ENCODE results near the gene ADCY2.
A peak's percentile ranks its signal among the peaks of the same experiment; 100 is the strongest.

ADCY2 gene

GRCh38 chr5:7578071-7578470, 182.1 kb downstream of the ADCY2 start:
- TF ChIP-seq CTCF (IDR thresholded peaks at IDR 0.05; ENCODE audit: low read depth, low read length, missing control alignments) = no peak
- H3K4me3 ChIP-seq (ENCODE audit: low read depth, low read length) = no peak overlapping the region
- in situ Hi-C loops (cut with HindIII; ENCODE audit: low sequenced_read_pairs) = no loop called here
- no peak for DNase-seq (ENCODE audit: low read depth)

GRCh38 chr5:7584749-7585148, 188.8 kb downstream of the ADCY2 start:
- in situ Hi-C loops (cut with HindIII; ENCODE audit: low sequenced_read_pairs) = no loop called here
- H3K4me3 ChIP-seq (ENCODE audit: low read depth, low read length) = no peak overlapping the region
- TF ChIP-seq CTCF (IDR thresholded peaks at IDR 0.05; ENCODE audit: low read depth, low read length, missing control alignments) = no peak
- DNase-seq (ENCODE audit: low read depth) = no peak

GRCh38 chr5:7585807-7586206, 189.9 kb downstream of the ADCY2 start:
- in situ Hi-C loops (cut with HindIII; ENCODE audit: low sequenced_read_pairs) = no loop called here
- TF ChIP-seq CTCF (IDR thresholded peaks at IDR 0.05; ENCODE audit: low read depth, low read length, missing control alignments) = no peak
- no peak for DNase-seq (ENCODE audit: low read depth)
- H3K4me3 ChIP-seq (ENCODE audit: low read depth, low read length) = no peak overlapping the region

GRCh38 chr5:7586480-7586879, 190.5 kb downstream of the ADCY2 start:
- no peak for TF ChIP-seq CTCF (IDR thresholded peaks at IDR 0.05; ENCODE audit: low read depth, low read length, missing control alignments)
- DNase-seq (ENCODE audit: low read depth) = no peak
- in situ Hi-C loops (cut with HindIII; ENCODE audit: low sequenced_read_pairs) = no loop called here

GRCh38 chr5:7589800-7590199, 193.9 kb downstream of the ADCY2 start:
- no peak for TF ChIP-seq CTCF (IDR thresholded peaks at IDR 0.05; ENCODE audit: low read depth, low read length, missing control alignments)
- no peak for DNase-seq (ENCODE audit: low read depth)

More at GRCh38 chr5:7586480-7586879, 190.5 kb downstream of the ADCY2 start:
- no peak overlapping the region for H3K4me3 ChIP-seq (ENCODE audit: low read depth, low read length)

GRCh38 chr5:7592910-7593309, 197.0 kb downstream of the ADCY2 start:
- H3K4me3 ChIP-seq (ENCODE audit: low read depth, low read length) = no peak overlapping the region
- in situ Hi-C loops (cut with HindIII; ENCODE audit: low sequenced_read_pairs) = no loop called here
- TF ChIP-seq CTCF (IDR thresholded peaks at IDR 0.05; ENCODE audit: low read depth, low read length, missing control alignments) = peak; percentile 31
- no peak for DNase-seq (ENCODE audit: low read depth)

More at GRCh38 chr5:7589800-7590199, 193.9 kb downstream of the ADCY2 start:
- no peak overlapping the region for H3K4me3 ChIP-seq (ENCODE audit: low read depth, low read length)
- in situ Hi-C loops (cut with HindIII; ENCODE audit: low sequenced_read_pairs) = no loop called here

Measured in astrocyte of the cerebellum (primary cell).